GM12878 (cell line): Measurements from ENCODE around the gene ACTR1A. TPM values are rescaled to one million over a fixed set of nuclear protein-coding genes. Genes with fewer than 3 reads are reported as not detected.

Experiments
- ATAC-seq: fragments of 200-7000 bp; cut with Tn5 transposase; 3 replicates; pipeline ENCODE4 v1.9.1; 2020; ENCODE audit warnings: mild to moderate bottlenecking, moderate library complexity
- BruUV-seq: library from RNA; stranded (reverse); fragments of 400-500 nt; replicated peaks from 2 replicates; lab custom pipeline; 2021; lab: Mats Ljungman, UMichigan
- CTCF ChIA-PET: fragments of 300-600 bp; sonication (Branson Sonifier 250); formaldehyde crosslinking; extraction: SDS; loops from one replicate; lab custom pipeline; 2021; ENCODE audit warnings: inconsistent platforms; lab: Yijun Ruan, JAX
- POLR2A ChIA-PET: fragments of 350-600 bp; formaldehyde crosslinking; extraction: SDS; loops from one replicate; lab custom pipeline; 2021; ENCODE audit warnings: inconsistent platforms; lab: Charles Lee
- RAD21 ChIA-PET: fragments of 300-600 bp; sonication (Branson Sonifier 250); formaldehyde crosslinking; loops from one replicate; lab custom pipeline; 2023; ENCODE audit warnings: antibody characterized with exemption; ENCODE audit not compliant: unreplicated experiment; lab: Charles Lee
- SMC1A ChIA-PET: fragments of 300-600 bp; sonication (Branson Sonifier 250); formaldehyde crosslinking; loops from one replicate; lab custom pipeline; 2023; ENCODE audit not compliant: unreplicated experiment, uncharacterized antibody; lab: Charles Lee
- DNase-seq: peaks from one replicate; pipeline ENCODE4 v3.0.0-alpha.2; 2011; ENCODE audit warnings: low read depth, low spot score
- FAIRE-seq: peaks from 3 replicates; lab custom pipeline; 2011; peaks lifted over from hg19 to GRCh38; lab: Jason Lieb, UNC
- H2AFZ ChIP-seq: 2 replicates; pipeline ENCODE4 v1.6.0; 2011; ENCODE audit warnings: low read depth, low read length, control low read depth; ENCODE audit not compliant: control insufficient read depth
- H3K27ac ChIP-seq: 2 replicates; pipeline ENCODE4 v1.5.1; 2011; ENCODE audit warnings: control low read depth; ENCODE audit not compliant: control insufficient read depth, insufficient read depth
- H3K27me3 ChIP-seq, 2 experiments: replicated peaks in 1 of 2; 2 replicates each; pipeline versions ENCODE4 v1.6.0 to v1.6.1; 2011; ENCODE audit warnings: low read length in 1 of 2; ENCODE audit not compliant: control insufficient read depth in 2 of 2, insufficient read depth in 2 of 2
- H3K36me3 ChIP-seq, 2 experiments: 2 replicates each; pipeline ENCODE4 v1.5.1; 2011; ENCODE audit warnings: low read length in 1 of 2; ENCODE audit not compliant: control insufficient read depth in 2 of 2, insufficient read depth in 2 of 2
- H3K4me1 ChIP-seq: 2 replicates; pipeline ENCODE4 v1.6.1; 2011; ENCODE audit warnings: mild to moderate bottlenecking, low read length, moderate library complexity, mixed read lengths; ENCODE audit not compliant: control insufficient read depth, insufficient read depth
- H3K4me2 ChIP-seq: 2 replicates; pipeline ENCODE4 v1.6.0; 2011; ENCODE audit warnings: control low read depth; ENCODE audit not compliant: control insufficient read depth, insufficient read depth
- H3K4me3 ChIP-seq: fragments of 200-600 bp; sonication (generic); 2 replicates; pipeline ENCODE4 v1.5.1; 2016
- H3K79me2 ChIP-seq: 2 replicates; pipeline ENCODE4 v1.6.0; 2011; ENCODE audit warnings: low read length; ENCODE audit not compliant: control insufficient read depth, insufficient read depth
- H3K9ac ChIP-seq: 2 replicates; pipeline ENCODE4 v1.8.0; 2011; ENCODE audit warnings: low read length, control low read depth, mixed read lengths; ENCODE audit not compliant: control insufficient read depth, insufficient read depth
- H3K9me3 ChIP-seq: replicated peaks from 3 replicates; pipeline ENCODE4 v1.5.1; 2011; ENCODE audit warnings: mild to moderate bottlenecking, low read length; ENCODE audit not compliant: control insufficient read depth, insufficient read depth
- H4K20me1 ChIP-seq: 2 replicates; pipeline ENCODE4 v1.6.0; 2011; ENCODE audit not compliant: control insufficient read depth, insufficient read depth
- CHD2 ChIP-seq: IDR thresholded peaks from 2 replicates; pipeline ENCODE4 v1.6.1; 2011; ENCODE audit warnings: low read depth, low read length, improper control_type of control experiment, borderline replicate concordance
- E2F8 ChIP-seq: fragments of 450-650 bp; IDR thresholded peaks from 2 replicates; pipeline ENCODE4 v1.6.1; 2018; ENCODE audit warnings: mild to moderate bottlenecking, low read depth, moderate library complexity; ENCODE audit not compliant: partially characterized antibody
- KAT2A ChIP-seq: conservative IDR thresholded peaks from 2 replicates; pipeline ENCODE4 v1.6.1; 2011; ENCODE audit warnings: low read depth, low read length; ENCODE audit not compliant: control insufficient read depth
- MEF2B ChIP-seq: fragments of 450-650 bp; IDR thresholded peaks from 2 replicates; pipeline ENCODE4 v1.6.1; 2018; ENCODE audit warnings: mild to moderate bottlenecking, moderate library complexity; ENCODE audit not compliant: partially characterized antibody, poor library complexity, severe bottlenecking
- PRDM15 ChIP-seq: fragments of 450-650 bp; formaldehyde crosslinking; IDR thresholded peaks from 2 replicates; pipeline ENCODE4 v1.4.0; 2020; ENCODE audit warnings: mild to moderate bottlenecking, moderate library complexity
- RAD51 ChIP-seq: fragments of 450-650 bp; IDR thresholded peaks from 2 replicates; pipeline ENCODE4 v1.6.1; 2016; ENCODE audit warnings: moderate library complexity, mild to moderate bottlenecking, inconsistent platforms
- RCOR1 ChIP-seq: conservative IDR thresholded peaks from 2 replicates; pipeline ENCODE4 v1.6.1; 2012; ENCODE audit warnings: low read depth, low read length, improper control_type of control experiment
- RELA ChIP-seq: fragments of 450-650 bp; IDR thresholded peaks from 2 replicates; pipeline ENCODE4 v1.8.0; 2014; ENCODE audit warnings: borderline replicate concordance; ENCODE audit not compliant: partially characterized antibody
- SIX5 ChIP-seq: IDR thresholded peaks from 2 replicates; pipeline ENCODE4 v1.6.1; 2011; ENCODE audit warnings: mild to moderate bottlenecking, low read depth, low read length, moderate library complexity; ENCODE audit not compliant: severe bottlenecking
- STAT1 ChIP-seq: fragments of 450-650 bp; conservative IDR thresholded peaks from 2 replicates; pipeline ENCODE4 v1.6.1; 2014; ENCODE audit warnings: antibody characterized with exemption, mild to moderate bottlenecking
- YY1 ChIP-seq: IDR thresholded peaks from 2 replicates; pipeline ENCODE4 v1.6.1; 2011; ENCODE audit warnings: low read depth, mild to moderate bottlenecking, low read length
- ZBTB40 ChIP-seq: fragments of 450-650 bp; IDR thresholded peaks from 2 replicates; pipeline ENCODE4 v1.6.1; 2016; ENCODE audit warnings: mild to moderate bottlenecking, moderate library complexity, borderline replicate concordance
- WGBS: methylation state at CpG from one replicate; pipeline ENCODE4 v1.1.6; 2016; ENCODE audit warnings: low lambda C conversion rate; ENCODE audit not compliant: insufficient replicate concordance, insufficient coverage; ENCODE audit errors: missing lambda C conversion rate; 5-methylcytosine and 5-hydroxymethylcytosine counted together
- in situ Hi-C: fragments of 300-500 bp; cut with MboI; formaldehyde crosslinking; loops from 9 replicates; pipeline ENCODE4 v1.14.3; 2018; ENCODE audit warnings: mixed read lengths
- intact Hi-C: fragments of 100-400 bp; cut with micrococcal nuclease; formaldehyde crosslinking; loops from one replicate; pipeline ENCODE4 v1.14.2; 2022; ENCODE audit not compliant: unreplicated experiment
- polyA plus RNA-seq, 11 experiments: library from polyadenylated mRNA; depleted of rRNA in 4 of 11; unstranded in 6 of 11; stranded (reverse) in 5 of 11; fragments of >200 nt; fragmentation: Nextera tagmentation in 4 of 11; fragmentation: Illumina TruSeq in 1 of 11; extraction: Ambion mirVana in 4 of 11; extraction: Trizol in 1 of 11; gene quantifications; 1 replicate in 1 of 11; 2 replicates in 10 of 11; pipeline versions ENCODE4 v1.2.1 to v1.2.3, GENCODE V29; 2011 to 2016; ENCODE audit warnings: inconsistent platforms in 2 of 11, missing spikeins in 2 of 11, low read depth in 1 of 11
- total RNA-seq, 4 experiments: library from RNA; depleted of rRNA in 3 of 4; stranded (reverse); fragments of >200 nt in 3 of 4; fragmentation: Illumina TruSeq in 1 of 4; extraction: Trizol in 1 of 4; gene quantifications; 2 replicates each; pipeline versions ENCODE4 v1.2.1 to v1.2.3, GENCODE V29; 2013 to 2021

Gene ACTR1A
- total and polyA plus RNA-seq, 10 of the 15 experiments (the other 5 are each of a cell fraction or from before 2014, with no cell fraction given): 43.0 to 110 (median 78.9) TPM

- H3K4me3 ChIP-seq: no peak overlapping the region
- H3K27me3 ChIP-seq: no peaks in the 10 kb centered on the region
- H3K4me2 ChIP-seq: no peak overlapping the region
- ChIA-PET RAD21 (interaction anchor here (0.7 to 3.7 kb wide), 3 partner anchors 11 to 642 kb away, joined by 3 to 29 read pairs (median 4); partner anchors contain the start of genes ACTR1A and SUFU), CTCF (interaction anchor here (1.6 to 14.7 kb wide), 2 partner anchors 25 to 66 kb away, joined by 4 to 325 read pairs; no protein-coding TSS in a partner anchor), POLR2A (no interaction called here), SMC1A (no interaction called here)
- no TSS peak for BruUV-seq
- H3K36me3 ChIP-seq: peaks cover 8 to 20% of the 10 kb centered on the region in 2 experiments; a peak in 3 of 4 replicates
- ATAC-seq (no peak), DNase-seq (no peak), FAIRE-seq (no peak)
- WGBS: 88% methylated on average over 12 of the region's 12 CpGs
- intact Hi-C loops (no loop called here), in situ Hi-C loops (no loop called here)
- no peak overlapping the region for H2AFZ ChIP-seq
- H3K9ac ChIP-seq: no peak overlapping the region
- no peaks in the 10 kb centered on the region for H4K20me1 ChIP-seq
- peaks cover 13% of the 10 kb centered on the region for H3K4me1 ChIP-seq
- H3K79me2 ChIP-seq: no peaks in the 10 kb centered on the region
- H3K9me3 ChIP-seq: no peaks in the 10 kb centered on the region
- no peak overlapping the region for H3K27ac ChIP-seq
- no peak for TF ChIP-seq E2F8
- TF ChIP-seq CHD2: no peak
- TF ChIP-seq STAT1: no peak
- no peak for TF ChIP-seq ZBTB40
- TF ChIP-seq KAT2A: no peak
- TF ChIP-seq PRDM15: no peak
- TF ChIP-seq YY1: no peak
- no peak for TF ChIP-seq RELA
- no peak for TF ChIP-seq SIX5
- no peak for TF ChIP-seq RAD51
- TF ChIP-seq MEF2B: no peak
- TF ChIP-seq RCOR1: no peak
Measured at GRCh38 chr10:102514487-102515311, 12.2 kb upstream of the ACTR1A start.
